COLO829 (cell line): Measurements from ENCODE around the gene CFAP299.

Experiments
- DNase-seq: peaks from one replicate; pipeline ENCODE4 v3.0.0; 2012; ENCODE audit warnings: low spot score

Gene CFAP299

DNA sequence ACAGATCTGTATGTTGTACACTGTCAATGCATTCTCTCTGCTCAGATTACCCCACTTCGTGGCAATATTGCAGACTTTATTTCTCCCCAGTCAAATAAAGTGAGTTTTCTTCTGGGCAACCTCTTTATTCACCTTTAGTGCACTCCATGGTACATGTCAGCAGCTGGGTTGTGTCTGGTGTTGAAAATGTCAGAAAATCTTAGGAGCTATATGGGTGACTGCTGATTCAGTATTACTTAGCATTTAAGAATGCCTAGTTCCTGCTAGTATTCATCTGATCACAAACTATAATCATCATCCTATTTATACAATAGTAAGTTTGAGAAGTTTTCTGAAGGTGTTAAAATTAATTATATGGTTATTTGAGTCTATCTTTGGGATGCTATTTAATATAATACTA, 112.5 kb downstream of the CFAP299 start:
- no peak for DNase-seq

DNA sequence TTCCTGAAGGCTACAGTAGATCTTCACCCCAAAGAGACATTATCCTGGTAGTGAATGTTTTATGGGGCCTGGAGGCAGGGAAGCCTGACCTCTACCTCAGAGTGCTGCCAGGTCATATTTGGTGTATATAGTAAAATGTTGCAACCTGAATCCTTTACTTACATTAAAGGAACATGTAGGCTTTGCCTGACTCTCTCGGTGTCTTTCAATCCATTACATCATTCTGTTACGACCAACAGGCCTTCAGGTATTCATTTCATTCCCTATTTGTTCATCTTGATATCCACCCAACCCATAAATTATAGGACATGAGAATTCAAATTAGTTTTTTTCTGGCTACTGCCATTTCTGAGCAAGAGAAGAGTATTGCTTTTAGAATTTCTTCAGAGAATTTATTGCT, 116.5 kb downstream of the CFAP299 start:
- DNase-seq, result no peak

DNA sequence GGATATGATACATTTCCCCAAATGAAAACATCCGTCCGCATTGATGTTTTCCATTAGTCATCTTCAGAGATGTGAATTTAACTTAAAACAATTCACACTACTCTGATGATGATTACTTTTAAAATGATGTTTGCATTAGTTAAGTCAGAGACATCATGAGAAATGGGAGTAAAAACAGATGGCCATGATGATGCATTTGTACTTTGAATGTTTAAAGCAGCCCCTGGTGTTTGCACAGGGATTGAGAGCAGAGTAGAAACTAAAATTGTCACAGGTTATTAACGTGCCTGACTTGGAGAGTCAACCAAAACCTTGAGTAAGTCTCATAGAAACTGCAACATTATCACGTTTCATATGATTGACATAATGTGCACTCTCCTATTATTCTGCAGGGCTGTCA, 117.2 kb downstream of the CFAP299 start:
- DNase-seq, result no peak

DNA sequence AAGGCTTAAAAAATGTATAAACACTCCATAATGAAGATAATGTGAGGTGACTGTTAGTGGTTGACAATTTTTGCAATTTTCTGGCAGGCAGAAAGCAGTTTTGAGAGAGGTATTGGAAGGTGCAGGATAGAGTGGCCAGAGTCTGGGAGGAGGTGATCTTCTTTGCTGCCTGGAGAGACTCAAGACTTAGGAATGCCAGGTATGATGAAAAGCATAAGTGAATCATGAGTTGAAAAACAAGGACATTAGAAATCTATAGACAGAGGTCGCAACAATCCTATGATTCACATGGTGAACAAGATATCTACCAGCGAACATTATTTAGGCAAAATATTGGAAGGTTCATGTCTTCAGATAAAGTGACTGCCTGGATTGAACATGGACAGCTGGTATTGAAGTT, 118.5 kb downstream of the CFAP299 start:
- no peak for DNase-seq

DNA sequence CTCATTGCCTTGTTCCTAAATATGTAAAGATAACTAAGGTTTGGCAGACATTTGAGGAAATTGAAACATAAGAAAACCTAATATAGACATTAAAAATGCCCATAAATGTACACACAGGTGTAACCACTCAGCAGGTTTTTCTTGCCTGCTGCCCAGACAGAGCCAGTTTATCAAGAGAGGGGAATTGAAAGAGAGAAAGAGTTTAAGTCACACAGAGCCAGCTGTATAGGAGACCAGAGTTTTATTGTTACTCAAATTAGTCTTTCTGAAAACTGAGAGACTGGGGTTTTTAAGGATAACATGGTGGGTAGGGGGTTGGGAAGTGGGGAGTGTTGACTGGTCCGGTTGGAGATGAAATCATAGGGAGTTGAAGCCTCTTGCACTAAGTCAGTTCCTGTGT, 119.0 kb downstream of the CFAP299 start:
- DNase-seq, result no peak

DNA sequence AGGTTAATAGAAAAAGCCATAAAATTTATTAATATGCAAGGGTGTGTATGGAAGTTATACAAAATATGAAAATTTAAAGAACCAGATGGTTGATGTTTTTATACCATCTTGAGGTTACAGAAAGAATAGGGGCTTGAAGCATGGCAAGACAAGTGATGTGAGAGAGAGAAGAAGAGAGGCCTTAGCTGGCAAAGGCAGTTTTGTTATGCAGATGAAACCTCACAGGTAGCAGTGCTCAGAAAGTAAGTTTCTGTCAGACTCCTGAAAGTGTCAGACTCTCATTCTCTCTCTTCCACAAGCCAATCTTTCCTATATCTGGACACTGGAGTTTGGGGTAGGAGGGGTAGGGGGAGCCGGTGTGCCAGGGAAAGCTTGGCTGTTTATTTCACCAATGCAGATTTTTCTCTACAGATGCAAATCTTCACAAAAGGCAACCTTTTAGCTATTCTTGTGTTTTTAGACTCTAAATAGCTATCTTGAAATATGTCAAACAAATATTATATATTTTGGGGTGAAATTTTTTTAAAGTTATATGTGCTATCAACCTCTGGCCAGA, 124.5 kb downstream of the CFAP299 start:
- DNase-seq, result no peak

DNA sequence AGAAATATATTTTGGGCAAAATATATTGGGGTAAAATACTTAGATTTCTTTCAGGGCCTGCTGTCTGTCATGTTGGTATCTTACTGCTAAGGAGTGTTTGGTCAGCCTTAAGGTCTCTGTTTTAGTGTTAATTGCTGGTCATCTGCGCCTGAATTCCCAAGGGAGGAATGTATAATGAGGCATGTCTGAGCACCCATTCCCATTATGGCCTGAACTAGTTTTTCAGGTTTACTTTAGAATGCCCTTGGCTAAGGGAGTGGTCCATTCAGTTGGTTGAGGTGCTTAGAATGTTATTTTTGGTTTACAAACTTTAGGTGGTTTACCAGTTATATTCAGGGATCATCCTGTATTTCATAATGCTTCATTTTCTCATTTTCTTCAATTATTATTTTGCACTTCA, 125.9 kb downstream of the CFAP299 start:
- DNase-seq, result no peak

DNA sequence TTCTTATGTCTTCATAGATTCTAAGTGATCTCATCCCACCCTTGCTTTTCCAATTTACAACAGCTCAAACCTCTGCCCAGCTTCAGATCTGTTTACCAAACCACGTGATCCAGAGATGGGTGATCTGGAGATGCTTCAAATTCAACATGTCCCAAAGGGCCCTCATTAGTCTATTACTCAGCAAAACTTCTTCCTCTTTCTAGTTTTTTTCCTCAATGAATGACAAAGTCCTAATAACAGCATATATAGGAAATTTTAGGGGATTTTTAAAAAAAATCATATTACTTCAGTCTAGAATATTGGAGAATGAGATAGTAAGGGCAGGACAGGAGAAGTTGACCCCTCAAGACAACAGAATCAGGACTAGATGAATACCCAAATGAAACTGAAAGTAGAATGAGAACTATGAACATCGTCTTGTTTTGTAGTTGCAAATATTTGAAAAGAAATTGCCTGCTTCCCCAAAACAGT, 127.1 kb downstream of the CFAP299 start:
- DNase-seq, result no peak

DNA sequence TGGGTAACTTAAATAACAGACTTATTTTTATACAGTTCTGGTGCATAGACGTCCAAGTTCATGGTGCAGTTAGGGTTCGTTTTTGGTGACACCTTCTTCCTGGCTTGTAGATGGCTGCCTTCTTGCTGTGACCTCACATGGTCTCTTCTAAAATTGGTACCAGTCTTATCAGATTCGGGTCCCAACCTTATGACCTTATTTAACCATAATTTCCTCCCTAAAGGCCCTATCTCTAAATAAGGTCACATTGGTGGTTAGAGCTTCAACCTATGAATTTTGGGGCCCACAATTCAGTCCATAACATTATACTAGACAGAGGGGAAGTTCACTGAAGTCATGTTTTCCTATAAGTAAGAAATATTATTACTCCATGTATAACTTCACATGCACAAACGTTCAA, 128.0 kb downstream of the CFAP299 start:
- no peak for DNase-seq

DNA sequence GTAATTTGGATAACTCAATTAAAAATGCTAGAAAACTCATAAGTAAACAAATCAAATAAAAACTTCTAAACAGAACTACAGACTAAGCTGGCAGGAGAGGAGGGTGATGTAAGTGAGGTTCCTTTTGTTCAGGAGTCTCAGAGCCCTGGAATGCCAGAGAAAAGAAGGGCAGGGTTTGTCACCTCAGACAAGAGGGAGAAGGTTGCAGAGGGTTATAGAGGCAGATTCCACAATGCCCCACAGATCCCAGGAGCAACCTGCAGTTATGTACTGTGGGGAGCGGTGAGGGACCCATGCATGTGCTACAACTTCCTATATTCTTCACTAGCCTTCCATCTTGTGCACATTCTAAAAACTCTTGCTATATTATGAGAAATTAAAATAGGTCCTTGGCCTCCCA, 129.7 kb downstream of the CFAP299 start:
- no peak for DNase-seq

DNA sequence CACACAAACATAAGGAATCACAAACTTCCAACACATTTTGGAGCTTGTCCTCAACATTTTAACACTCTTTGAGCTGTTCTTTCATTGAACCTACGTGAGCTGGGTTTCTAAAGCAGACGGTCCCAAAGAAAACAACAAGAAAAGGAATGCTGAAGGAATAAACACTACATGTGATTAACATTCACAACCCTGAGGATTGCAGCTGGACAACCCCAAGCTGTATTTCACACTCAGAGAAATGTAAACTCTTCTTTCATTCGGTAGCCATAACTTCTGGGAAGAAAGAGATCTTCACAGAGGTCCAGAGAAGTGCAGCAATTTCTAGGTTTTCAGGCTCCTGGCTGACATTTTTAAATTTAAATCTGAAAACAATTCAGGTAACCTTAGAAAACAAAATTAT, 130.2 kb downstream of the CFAP299 start:
- DNase-seq, result no peak

DNA sequence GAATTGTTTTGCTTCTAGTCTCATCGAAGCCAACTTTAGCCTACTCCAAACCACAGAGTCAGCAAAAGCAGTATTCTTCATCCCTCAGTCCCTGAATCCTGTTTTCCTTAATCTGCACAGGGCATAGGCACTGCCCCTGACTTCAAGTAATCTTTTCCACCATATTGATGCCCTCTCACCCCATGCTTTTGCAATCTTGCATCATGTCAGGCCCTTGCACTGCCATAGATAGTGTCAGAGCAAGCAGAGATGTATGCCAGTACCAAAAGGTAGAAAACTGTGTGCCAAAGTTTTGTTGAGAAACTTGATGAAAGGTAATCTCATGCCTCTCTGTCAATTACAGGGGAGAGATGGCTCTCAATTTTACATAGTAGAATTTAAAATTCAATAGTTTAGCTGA, 131.1 kb downstream of the CFAP299 start:
- DNase-seq, result no peak

DNA sequence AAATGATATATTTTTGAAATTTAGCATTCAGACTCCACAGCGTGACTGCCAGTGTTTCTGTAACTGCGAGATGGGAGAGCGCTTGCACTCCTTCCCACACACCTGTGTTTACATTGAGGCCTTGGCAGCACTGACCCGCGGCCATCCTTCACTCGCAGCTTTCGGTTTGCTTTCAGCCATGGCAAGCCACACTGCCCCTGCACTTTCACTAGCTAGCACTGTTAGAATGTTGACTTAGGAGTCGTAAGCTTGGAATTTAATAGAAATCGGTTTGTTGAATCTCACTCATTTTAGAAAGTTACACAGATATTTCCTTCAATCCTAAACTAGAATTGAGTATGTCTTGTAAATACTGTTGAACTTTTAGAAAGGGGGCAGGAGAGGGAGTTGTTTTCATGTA, 136.2 kb downstream of the CFAP299 start:
- no peak for DNase-seq

DNA sequence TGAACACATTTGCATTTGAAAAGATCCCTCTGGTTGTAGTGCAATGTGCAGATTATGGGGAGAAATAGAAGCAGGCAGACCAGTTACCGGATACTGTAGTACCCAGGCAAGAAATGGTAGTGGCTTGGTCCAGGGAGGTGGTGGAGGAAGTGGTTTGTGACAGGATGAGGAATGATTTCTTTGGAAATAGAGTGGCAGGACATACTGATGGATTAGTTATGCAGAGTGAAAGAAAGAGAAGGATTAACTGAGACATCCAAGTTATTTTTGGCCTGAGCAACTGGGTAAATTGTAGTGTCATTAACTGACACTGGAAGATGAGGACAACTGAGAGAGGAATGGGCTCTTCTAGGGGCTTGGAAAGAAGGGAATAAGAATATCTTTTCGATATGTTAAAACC, 139.7 kb downstream of the CFAP299 start:
- no peak for DNase-seq

DNA sequence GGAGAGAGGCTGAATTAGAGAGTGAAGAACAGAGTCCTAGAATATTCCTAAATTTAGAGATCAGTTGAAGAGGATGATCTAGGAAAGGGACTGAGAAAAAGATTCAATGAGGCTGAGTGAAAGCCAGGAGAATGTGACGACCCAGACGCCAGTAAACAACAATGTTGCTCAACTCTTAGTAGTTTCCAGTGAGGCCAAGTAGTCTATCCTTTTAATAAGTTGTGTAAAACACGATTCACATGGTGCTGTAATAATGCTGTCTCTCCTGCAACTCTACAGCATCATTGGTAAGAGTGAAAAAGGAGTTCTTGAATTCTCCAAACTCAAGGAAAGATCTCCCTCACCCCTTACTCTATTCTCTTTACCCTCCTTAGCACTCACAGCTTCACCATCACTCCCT, 140.3 kb downstream of the CFAP299 start:
- no peak for DNase-seq

DNA sequence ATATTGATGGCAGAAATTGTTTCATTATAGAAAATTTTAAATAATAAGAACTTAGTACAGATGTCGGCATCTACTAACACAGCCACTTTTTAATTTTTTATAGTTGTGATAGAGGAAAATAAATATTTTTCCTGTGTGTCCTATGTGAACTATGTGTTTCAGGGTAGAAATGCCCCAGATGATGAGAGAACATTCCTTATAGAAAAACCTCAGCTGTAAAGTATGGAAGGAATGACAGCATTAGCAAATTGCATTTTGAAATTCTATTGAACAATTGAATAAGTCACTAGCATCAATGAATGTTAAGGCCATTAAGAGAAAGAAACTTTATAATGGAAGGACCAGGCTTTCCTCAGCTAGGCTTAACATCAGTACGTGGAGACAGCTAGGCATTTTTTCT, 149.2 kb downstream of the CFAP299 start:
- no peak for DNase-seq

DNA sequence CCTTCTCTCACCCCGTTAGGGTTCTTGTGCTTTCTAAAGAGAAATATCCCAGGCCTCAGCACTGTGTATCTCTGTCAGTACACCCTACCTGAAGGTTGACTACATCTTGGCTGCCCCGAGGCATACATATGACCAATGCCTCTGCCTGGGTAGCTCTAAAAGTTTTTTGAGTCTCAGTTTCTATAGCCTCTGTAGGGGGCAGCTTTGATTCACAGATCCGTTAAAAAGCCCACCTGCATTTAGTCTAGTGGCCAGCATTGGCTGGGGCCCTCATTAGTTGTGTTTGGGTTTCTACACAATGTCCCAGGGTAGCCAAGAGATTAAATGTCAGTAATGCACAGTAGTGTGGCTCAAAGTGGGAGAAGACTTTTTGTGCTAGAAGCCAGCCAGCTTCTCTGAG, 151.1 kb downstream of the CFAP299 start:
- DNase-seq, result no peak

DNA sequence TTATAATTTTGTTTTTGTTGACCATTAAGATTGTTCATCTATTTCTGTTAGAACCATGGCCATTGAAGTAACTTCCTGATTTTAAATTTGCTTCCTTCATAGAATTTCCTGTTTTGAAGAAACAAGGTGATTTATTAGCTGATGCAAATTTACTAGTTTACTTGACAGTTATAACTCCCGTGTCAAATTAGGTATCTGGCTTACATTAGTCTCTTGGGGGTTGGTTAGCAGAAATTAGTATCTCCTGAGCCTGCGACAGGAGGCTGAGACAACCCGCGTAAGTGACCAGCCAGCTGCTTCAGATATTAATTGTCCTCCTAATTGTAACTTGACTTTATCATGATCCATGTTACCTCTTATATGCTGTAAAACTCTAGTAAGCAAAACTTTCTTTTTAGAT, 154.3 kb downstream of the CFAP299 start:
- DNase-seq, result no peak

DNA sequence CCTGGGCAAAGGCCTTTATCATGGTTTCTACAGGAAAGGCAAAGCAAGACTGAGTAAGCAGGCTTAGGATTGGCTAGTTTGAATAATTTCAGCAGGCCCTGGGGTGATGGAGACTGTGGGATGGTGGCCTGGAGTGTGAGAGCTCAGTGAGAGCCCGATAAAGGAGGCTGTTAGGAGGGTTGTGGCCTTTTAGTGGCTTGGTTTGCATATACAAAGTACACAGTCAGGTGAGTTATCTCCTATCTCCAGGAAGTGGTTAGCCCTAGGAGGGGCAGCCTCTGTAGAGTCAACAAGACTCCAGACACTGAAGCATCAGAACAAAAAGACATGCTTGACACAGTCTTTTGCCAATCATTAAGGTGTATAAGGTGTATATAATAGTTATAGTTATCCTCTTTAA, 157.2 kb downstream of the CFAP299 start:
- no peak for DNase-seq

DNA sequence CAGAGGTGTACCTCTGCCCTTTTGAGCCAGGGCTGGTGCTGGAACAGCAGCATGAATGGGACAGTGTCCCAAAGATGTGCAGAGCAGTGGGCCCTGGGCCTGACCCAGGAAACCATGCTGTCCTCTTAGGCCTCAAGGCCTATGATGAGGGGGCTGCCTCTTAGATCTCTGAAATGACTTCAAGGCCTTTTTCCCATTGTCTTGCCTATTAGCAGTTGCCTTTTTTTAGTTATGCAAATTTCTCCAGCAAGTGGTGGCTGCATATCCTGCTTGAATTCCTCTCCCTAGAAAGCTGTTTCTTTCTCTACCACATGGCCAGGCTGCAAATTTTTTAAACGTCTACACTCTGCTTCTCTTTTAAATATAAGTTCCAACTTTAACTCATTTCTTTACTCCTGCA, 160.3 kb downstream of the CFAP299 start:
- no peak for DNase-seq

DNA sequence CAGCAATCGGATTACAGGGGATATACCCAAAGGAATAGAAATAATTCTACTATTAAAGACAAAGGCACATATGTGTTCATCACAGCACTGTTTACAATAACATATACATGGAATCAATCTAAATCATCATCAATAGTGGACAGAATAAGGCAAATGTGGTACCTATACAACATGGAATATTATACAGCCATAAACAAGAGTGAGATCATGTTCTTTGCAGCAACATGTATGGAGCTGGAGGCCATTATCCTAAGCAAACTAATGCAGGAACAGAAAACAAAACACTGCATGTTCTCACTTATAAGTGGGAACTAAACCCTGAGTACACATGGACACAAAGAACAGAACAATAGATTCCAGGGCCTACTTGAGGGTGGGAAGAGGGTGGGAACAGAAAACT, 163.2 kb downstream of the CFAP299 start:
- DNase-seq, result no peak

DNA sequence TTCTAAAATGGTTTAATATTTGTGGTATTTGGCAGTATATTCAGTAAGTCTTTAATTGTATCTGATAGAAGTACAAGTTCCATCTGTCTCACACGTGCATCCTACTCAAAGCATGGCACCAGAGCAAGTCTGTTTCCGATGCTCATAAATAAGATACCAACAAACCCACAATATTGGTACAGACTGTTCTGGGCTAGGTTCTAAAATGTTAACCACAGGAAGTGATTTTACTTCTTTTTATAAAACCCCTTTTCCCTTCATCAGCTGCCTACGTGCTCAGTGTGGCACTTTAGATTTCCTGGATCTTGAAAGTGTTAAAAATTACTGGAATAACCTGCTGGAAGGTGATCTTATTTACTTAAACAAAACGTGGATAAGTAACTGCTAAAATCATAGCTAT, 165.1 kb downstream of the CFAP299 start:
- no peak for DNase-seq

DNA sequence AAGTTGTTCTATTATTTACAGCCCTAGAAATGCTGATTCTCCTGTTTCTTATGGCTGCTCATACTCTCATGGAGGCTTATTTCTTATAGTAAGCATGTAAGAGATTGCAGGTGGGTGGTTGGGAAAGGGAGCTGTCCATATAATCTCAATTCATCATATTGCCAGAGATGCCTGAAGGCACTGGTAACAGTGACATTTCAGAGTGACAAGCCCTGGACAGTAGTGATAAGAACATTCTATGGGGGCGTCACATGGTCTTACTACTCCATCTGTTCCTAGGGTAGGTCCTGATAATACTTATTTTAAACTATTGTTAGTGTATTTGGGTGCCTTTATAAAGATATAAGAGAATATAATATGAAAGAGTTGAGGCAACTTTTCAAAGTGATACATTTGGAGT, 171.5 kb downstream of the CFAP299 start:
- DNase-seq, result no peak

DNA sequence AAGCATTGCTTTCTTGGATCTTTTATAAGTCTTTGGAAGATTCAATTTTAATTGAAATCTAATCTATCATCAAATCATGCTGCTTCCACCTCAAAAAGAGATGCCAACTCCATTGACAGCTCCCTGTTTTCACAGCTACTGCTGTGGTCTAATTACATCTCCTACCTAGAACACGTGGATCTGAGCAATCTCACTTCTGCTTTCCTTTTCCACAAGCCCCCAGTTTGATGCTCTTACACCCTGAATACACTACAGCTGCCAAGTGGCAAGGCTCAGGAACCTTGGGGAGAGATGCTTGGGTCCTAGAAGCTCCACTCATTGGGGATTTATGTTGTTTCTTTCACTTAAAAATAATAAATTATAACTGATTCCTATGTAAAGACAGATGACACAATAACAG, 172.0 kb downstream of the CFAP299 start:
- no peak for DNase-seq

DNA sequence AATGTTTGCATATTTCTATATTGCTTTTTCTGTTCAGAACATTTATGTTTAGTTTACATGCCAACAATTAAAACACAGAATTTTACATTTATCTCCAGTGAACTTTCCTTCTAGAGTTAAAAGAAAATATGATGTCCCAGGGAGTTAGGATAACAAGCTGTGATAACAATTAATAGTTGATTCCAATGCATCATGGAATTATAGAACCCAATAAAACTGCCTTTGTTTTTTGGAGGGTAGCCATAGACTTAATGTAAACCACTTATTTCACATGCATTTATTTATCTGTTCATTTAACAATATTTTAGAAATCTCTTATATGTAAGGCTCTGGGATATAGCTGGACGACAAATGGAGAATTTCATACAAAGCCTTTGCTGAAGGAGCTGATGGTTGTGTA, 180.0 kb downstream of the CFAP299 start:
- DNase-seq, result no peak
